Pancreas (tissue), 10 donors: ENCODE results near the gene DMRTA2. TPM values are rescaled to one million over a fixed set of nuclear protein-coding genes. Genes with fewer than 3 reads are reported as not detected.

Experiments
- ATAC-seq, 4 donors: fragments of 200-7000 bp; cut with Tn5 transposase; one replicate each; pipeline versions ENCODE4 v1.8.0 to v1.9.1; 2020; ENCODE audit warnings: mild to moderate bottlenecking in 4 of 4, moderate library complexity in 4 of 4
- DNase-seq, 6 donors: peaks; one replicate each; pipeline ENCODE4 v3.0.0-alpha.2; 2020
- FAIRE-seq: peaks from 2 replicates; lab custom pipeline; 2012; peaks lifted over from hg19 to GRCh38; lab: Jason Lieb, UNC
- H3K27ac ChIP-seq, 4 donors: fragments of 200-600 bp; sonication (generic); 1 replicate in 3 of 4; 2 replicates in 1 of 4; pipeline versions ENCODE4 v1.5.0 to v1.8.0; 2020
- H3K27me3 ChIP-seq, 4 donors: fragments of 200-600 bp; one replicate each; pipeline ENCODE4 v1.8.0; 2021
- H3K36me3 ChIP-seq, 3 donors: fragments of 200-600 bp; sonication (generic) in 1 of 3; one replicate each; pipeline versions ENCODE4 v1.5.0 to v1.8.0; 2020 to 2021
- H3K4me1 ChIP-seq, 3 donors: fragments of 200-600 bp; one replicate each; pipeline ENCODE4 v1.8.0; 2021
- H3K4me3 ChIP-seq, 4 donors: fragments of 200-600 bp; sonication (generic) in 2 of 4; one replicate each; pipeline versions ENCODE4 v1.5.0 to v1.8.0; 2020 to 2021
- H3K9me3 ChIP-seq, 4 donors: fragments of 200-600 bp; one replicate each; pipeline ENCODE4 v1.8.0; 2021
- WGBS, 2 donors: extraction: QIAGEN DNeasy Blood & Tissue Kit; methylation state at CpG; one replicate each; pipeline ENCODE4 v1.1.7; 2013; 5-methylcytosine and 5-hydroxymethylcytosine counted together
- intact Hi-C, 3 donors: fragments of 100-400 bp; cut with DNase I; formaldehyde crosslinking; loops; one replicate each; pipeline versions ENCODE4 v1.11.1 to v1.14.2; 2022
- polyA plus RNA-seq, 2 donors: library from polyadenylated mRNA; stranded (reverse); fragments of 200-250 nt; gene quantifications; one replicate each; pipeline ENCODE4 v1.2.3, GENCODE V29; 2013
- total RNA-seq, 6 donors: library from RNA; stranded (reverse); fragmentation: NEBNext Ultra II Directional in 4 of 6; extraction: Animal tissue kit (Norgen Biotek cat#: 25700) in 4 of 6; gene quantifications; one replicate each; pipeline versions ENCODE4 v1.2.1 to v1.2.4, GENCODE V29; 2021 to 2023
- TF ChIP-seq, protein P1 (sequence below), 4 donors: fragments of 200-600 bp; sonication (generic) in 3 of 4; IDR thresholded peaks; one replicate each; pipeline versions ENCODE4 v1.5.0 to v1.8.0; 2021; ENCODE audit warnings: antibody characterized with exemption in 4 of 4
- donor health status: healthy with polysubstance abuse.
- donor health status: DM: no; HTN: no; CAD: no; lungs with moderate emphysema.
- donor health status: DM: no; HTN: no; CAD: no.
- donor health status: control.
- donor health status: control.
- donor health status: Bipolar disorder and iron deficiency.
- donor health status: DM: yes; HTN: yes; CAD: no.
- donor health status: DM: no; HTN: no; CAD: no.
- donor health status: DM: no; HTN: no; CAD: no.
- donor health status: DM: yes; HTN: yes; CAD: no.

DMRTA2 gene
- total and polyA plus RNA-seq, 8 donors = 0.02 TPM; not detected in 7

GRCh38 chr1:50378770-50379169 lies 44.5 kb downstream of the DMRTA2 start:
- Histone ChIP-seq H3K27me3 (no peaks in the 10 kb centered on the region), H3K9me3 (no peaks in the 10 kb centered on the region), H3K4me3 (no peak overlapping the region), H3K27ac (no peak overlapping the region), H3K36me3 (no peaks in the 10 kb centered on the region), H3K4me1 (no peaks in the 10 kb centered on the region)
- ATAC-seq (no peak), FAIRE-seq (no peak), DNase-seq (no peak)
- WGBS, 2 donors = 86 to 89% methylated on average over 2 of the region's 2 CpGs
- TF ChIP-seq, protein P1, sequence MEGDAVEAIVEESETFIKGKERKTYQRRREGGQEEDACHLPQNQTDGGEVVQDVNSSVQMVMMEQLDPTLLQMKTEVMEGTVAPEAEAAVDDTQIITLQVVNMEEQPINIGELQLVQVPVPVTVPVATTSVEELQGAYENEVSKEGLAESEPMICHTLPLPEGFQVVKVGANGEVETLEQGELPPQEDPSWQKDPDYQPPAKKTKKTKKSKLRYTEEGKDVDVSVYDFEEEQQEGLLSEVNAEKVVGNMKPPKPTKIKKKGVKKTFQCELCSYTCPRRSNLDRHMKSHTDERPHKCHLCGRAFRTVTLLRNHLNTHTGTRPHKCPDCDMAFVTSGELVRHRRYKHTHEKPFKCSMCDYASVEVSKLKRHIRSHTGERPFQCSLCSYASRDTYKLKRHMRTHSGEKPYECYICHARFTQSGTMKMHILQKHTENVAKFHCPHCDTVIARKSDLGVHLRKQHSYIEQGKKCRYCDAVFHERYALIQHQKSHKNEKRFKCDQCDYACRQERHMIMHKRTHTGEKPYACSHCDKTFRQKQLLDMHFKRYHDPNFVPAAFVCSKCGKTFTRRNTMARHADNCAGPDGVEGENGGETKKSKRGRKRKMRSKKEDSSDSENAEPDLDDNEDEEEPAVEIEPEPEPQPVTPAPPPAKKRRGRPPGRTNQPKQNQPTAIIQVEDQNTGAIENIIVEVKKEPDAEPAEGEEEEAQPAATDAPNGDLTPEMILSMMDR (IDR thresholded peaks at IDR 0.05) = no peak
- intact Hi-C loops = loop anchor here in 1 of 3 donors (10.0 kb wide), 1 partner anchor 236 kb away; no protein-coding TSS in a partner anchor

DNA sequence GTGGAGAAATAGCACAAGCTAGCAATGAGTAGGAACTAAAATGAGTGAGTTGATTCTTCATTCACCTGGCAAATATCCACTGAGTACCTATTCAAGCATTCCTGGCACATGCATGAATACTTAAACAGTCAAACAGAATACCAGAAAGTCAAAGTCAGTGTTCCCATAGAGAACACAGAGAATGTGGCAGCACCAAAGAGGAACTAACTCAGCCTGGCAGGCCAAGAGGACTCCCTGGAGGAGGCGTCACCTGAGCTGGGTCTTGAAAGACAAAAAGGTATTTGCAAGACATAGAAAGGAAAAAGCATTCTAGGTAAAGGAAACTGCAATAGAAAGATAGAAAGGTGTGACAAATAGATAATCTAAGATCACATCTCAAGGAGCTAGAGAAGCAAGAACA lies 49.7 kb downstream of the DMRTA2 start:
- Histone ChIP-seq H3K9me3 (no peaks in the 10 kb centered on the region), H3K27me3 (no peaks in the 10 kb centered on the region), H3K27ac (no peak overlapping the region), H3K4me3 (no peak overlapping the region), H3K36me3 (no peaks in the 10 kb centered on the region), H3K4me1 (no peaks in the 10 kb centered on the region)
- FAIRE-seq (no peak), ATAC-seq (no peak), DNase-seq (no peak)
- TF ChIP-seq, protein P1 (IDR thresholded peaks at IDR 0.05) = no peak
- intact Hi-C loops = loop anchor here in 1 of 3 donors (10.0 kb wide), 1 partner anchor 241 kb away; no protein-coding TSS in a partner anchor
- WGBS, 2 donors = 81 to 90% methylated on average over 1 of the region's 1 CpG

- Histone ChIP-seq H3K27ac (no peak overlapping the region), H3K36me3 (no peaks in the 10 kb centered on the region), H3K27me3 (peaks cover 0 to 6% (median 0%) of the 10 kb centered on the region in 4 donors), H3K4me1 (no peaks in the 10 kb centered on the region), H3K4me3 (no peak overlapping the region), H3K9me3 (no peaks in the 10 kb centered on the region)
- DNase-seq (no peak), FAIRE-seq (no peak), ATAC-seq (no peak)
- TF ChIP-seq, protein P1 (IDR thresholded peaks at IDR 0.05) = no peak
- intact Hi-C loops = loop anchor here in 1 of 3 donors (10.0 kb wide), 1 partner anchor 243 kb away; no protein-coding TSS in a partner anchor
- WGBS, 2 donors = 43 to 57% methylated on average over 3 of the region's 3 CpGs
Measured at GRCh38 chr1:50371749-50372148, 51.5 kb downstream of the DMRTA2 start.

DNA sequence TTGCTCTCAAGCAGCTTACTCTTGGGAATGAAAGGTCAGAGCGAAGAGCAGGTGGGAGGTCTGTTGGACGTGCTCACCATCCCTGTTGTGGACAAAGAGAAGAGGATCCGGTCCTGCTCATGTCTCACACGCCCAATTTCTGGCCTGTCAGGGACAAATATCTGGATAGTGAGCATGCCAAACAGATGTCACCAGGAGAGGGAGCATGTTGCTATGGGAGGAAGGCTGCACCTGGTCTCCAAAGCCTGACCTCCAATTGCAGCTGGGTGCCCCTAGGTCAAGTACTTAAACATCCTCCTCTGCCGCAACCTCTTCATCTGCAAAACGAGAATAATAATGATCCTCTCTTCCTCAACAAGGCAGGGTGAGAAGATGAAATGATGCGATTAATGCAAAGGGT lies 53.4 kb downstream of the DMRTA2 start:
- 51 to 61% methylated on average over 7 of the region's 7 CpGs for WGBS, 2 donors
- DNase-seq = no peak
- Histone ChIP-seq H3K4me3 (no peak overlapping the region), H3K36me3 (no peaks in the 10 kb centered on the region), H3K27me3 (peaks cover 0 to 6% (median 0%) of the 10 kb centered on the region in 4 donors), H3K4me1 (no peaks in the 10 kb centered on the region), H3K9me3 (no peaks in the 10 kb centered on the region), H3K27ac (no peak overlapping the region)
- intact Hi-C loops = loop anchor here in 1 of 3 donors (10.0 kb wide), 1 partner anchor 245 kb away; no protein-coding TSS in a partner anchor
- no peak for FAIRE-seq
- no peak for ATAC-seq
- TF ChIP-seq, protein P1 (IDR thresholded peaks at IDR 0.05) = no peak

DNA sequence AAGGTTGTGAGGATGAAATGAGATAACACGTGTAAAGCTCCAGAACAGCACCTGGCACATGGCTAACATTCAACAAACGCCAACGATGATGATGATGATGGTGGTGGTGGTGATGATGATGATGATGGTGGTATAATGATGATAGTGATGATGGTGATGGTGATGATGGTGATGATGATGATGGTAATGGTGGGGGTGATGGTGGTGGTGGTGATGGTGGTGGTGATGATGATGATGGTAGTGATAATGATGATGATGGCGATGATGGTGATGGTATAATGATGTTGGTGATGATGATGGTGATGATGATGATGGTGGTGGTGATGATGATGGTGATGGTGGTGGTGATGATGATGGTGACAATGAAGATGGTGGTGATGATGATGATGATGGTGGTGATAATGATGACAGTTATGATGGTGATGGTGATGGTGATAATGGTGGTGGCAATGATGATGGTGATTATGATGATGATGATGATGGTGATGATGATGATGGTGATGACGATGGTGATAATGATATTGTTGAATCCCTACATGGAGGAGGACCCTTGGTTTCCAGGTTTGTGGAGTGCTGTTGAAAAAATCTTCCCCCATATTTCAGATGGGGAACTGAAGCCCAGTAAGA lies 54.1 kb downstream of the DMRTA2 start:
- ATAC-seq (no peak), FAIRE-seq (no peak), DNase-seq (no peak)
- Histone ChIP-seq H3K27me3 (peaks cover 0 to 6% (median 0%) of the 10 kb centered on the region in 4 donors), H3K4me3 (no peak overlapping the region), H3K27ac (no peak overlapping the region), H3K36me3 (no peaks in the 10 kb centered on the region), H3K9me3 (no peaks in the 10 kb centered on the region), H3K4me1 (no peaks in the 10 kb centered on the region)
- 37 to 39% methylated on average over 5 of the region's 5 CpGs for WGBS, 2 donors
- intact Hi-C loops = no loop called here
- TF ChIP-seq, protein P1 (IDR thresholded peaks at IDR 0.05) = no peak
